Measurements from ENCODE around the gene EXOG. TPM values are rescaled to one million over a fixed set of nuclear protein-coding genes. Genes with fewer than 3 reads are reported as not detected.

EXOG gene
- total and polyA plus RNA-seq, 2 experiments from 2014 or later: 6.3 to 7.5 TPM

GRCh38 chr3:38487323-38487722 is 8.8 kb upstream of the EXOG start:
- H3K4me3 ChIP-seq: no peak overlapping the region
- no peak overlapping the region for H2AFZ ChIP-seq
- no peak overlapping the region for H3K27ac ChIP-seq
- no peaks in the 10 kb centered on the region for H3K9me3 ChIP-seq (ENCODE audit: low read depth)
- peaks cover 8% of the 10 kb centered on the region for H3K4me1 ChIP-seq (ENCODE audit: insufficient read depth)
- 92% methylated on average over 3 of the region's 3 CpGs for whole genome bisulfite sequencing (ENCODE audit: low lambda C conversion rate, missing lambda C conversion rate)
- no peaks in the 10 kb centered on the region for H3K79me2 ChIP-seq
- no peak for TF ChIP-seq EZH2phosphoT487 (IDR thresholded peaks at IDR 0.05; ENCODE audit: low read depth, severe bottlenecking, unreplicated experiment)
- TF ChIP-seq CTCF (IDR thresholded peaks at IDR 0.05; ENCODE audit: poor library complexity): no peak
- no peak for TF ChIP-seq EZH2 (IDR thresholded peaks at IDR 0.05; ENCODE audit: borderline replicate concordance)
- H4K20me1 ChIP-seq (ENCODE audit: insufficient read depth, poor library complexity, severe bottlenecking): no peaks in the 10 kb centered on the region
- H3K36me3 ChIP-seq (replicated peaks; ENCODE audit: insufficient read depth, low read depth): no peaks in the 10 kb centered on the region
- DNase-seq (ENCODE audit: low spot score): no peak
- H3K27me3 ChIP-seq: no peaks in the 10 kb centered on the region
- H3K9me2 ChIP-seq (replicated peaks; ENCODE audit: insufficient read depth): no peaks in the 10 kb centered on the region
- no peak overlapping the region for H3K4me2 ChIP-seq

DNA sequence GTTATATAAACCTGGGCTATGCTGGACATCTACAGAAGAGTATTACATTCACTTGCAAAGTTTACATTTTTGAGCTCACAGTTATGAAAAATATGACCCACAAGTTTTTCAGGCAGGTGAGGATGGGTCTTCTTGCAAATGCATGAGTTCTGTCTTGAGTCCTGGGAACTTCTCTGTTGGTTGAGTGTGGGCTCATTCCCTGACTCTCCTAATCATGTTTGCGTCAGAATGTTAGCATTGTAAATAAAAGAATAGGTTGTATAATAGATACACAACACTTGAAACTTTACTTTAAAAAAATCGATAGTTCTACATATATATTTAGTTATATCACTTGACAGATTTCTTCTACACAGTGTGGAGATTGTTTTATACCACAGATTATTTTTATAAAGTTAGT is 7.2 kb upstream of the EXOG start:
- Histone ChIP-seq H3K27me3 (no peaks in the 10 kb centered on the region), H3K9me2 (replicated peaks; ENCODE audit: insufficient read depth) (no peaks in the 10 kb centered on the region), H3K4me1 (ENCODE audit: insufficient read depth) (peaks cover 8% of the 10 kb centered on the region), H2AFZ (no peak overlapping the region), H3K27ac (no peak overlapping the region), H3K4me2 (no peak overlapping the region), H4K20me1 (ENCODE audit: insufficient read depth, poor library complexity, severe bottlenecking) (no peaks in the 10 kb centered on the region), H3K36me3 (replicated peaks; ENCODE audit: insufficient read depth, low read depth) (no peaks in the 10 kb centered on the region), H3K4me3 (no peak overlapping the region), H3K9me3 (ENCODE audit: low read depth) (no peaks in the 10 kb centered on the region), H3K79me2 (no peaks in the 10 kb centered on the region)
- no peak for DNase-seq (ENCODE audit: low spot score)
- 88% methylated on average over 2 of the region's 2 CpGs for WGBS (ENCODE audit: low lambda C conversion rate, missing lambda C conversion rate)
- TF ChIP-seq EZH2phosphoT487 (IDR thresholded peaks at IDR 0.05; ENCODE audit: low read depth, severe bottlenecking, unreplicated experiment): no peak
- no peak for TF ChIP-seq EZH2 (IDR thresholded peaks at IDR 0.05; ENCODE audit: borderline replicate concordance)
- no peak for TF ChIP-seq CTCF (IDR thresholded peaks at IDR 0.05; ENCODE audit: poor library complexity)

GRCh38 chr3:38489766-38490165 is 6.4 kb upstream of the EXOG start:
- Histone ChIP-seq H3K79me2 (no peaks in the 10 kb centered on the region), H3K9me3 (ENCODE audit: low read depth) (no peaks in the 10 kb centered on the region), H3K27ac (no peak overlapping the region), H3K27me3 (no peaks in the 10 kb centered on the region), H2AFZ (no peak overlapping the region), H3K36me3 (replicated peaks; ENCODE audit: insufficient read depth, low read depth) (no peaks in the 10 kb centered on the region), H3K4me2 (no peak overlapping the region), H3K9me2 (replicated peaks; ENCODE audit: insufficient read depth) (no peaks in the 10 kb centered on the region), H4K20me1 (ENCODE audit: insufficient read depth, poor library complexity, severe bottlenecking) (no peaks in the 10 kb centered on the region), H3K4me3 (no peak overlapping the region), H3K4me1 (ENCODE audit: insufficient read depth) (peaks cover 8% of the 10 kb centered on the region)
- 100% methylated on average over 2 of the region's 2 CpGs for WGBS (ENCODE audit: low lambda C conversion rate, missing lambda C conversion rate)
- no peak for DNase-seq (ENCODE audit: low spot score)
- TF ChIP-seq EZH2phosphoT487 (IDR thresholded peaks at IDR 0.05; ENCODE audit: low read depth, severe bottlenecking, unreplicated experiment) (no peak), EZH2 (IDR thresholded peaks at IDR 0.05; ENCODE audit: borderline replicate concordance) (no peak), CTCF (IDR thresholded peaks at IDR 0.05; ENCODE audit: poor library complexity) (no peak)
